CD4-positive, CD25-positive, alpha-beta regulatory T cell (primary cell): Measurements from ENCODE around the gene CHST11. TPM values are rescaled to one million over a fixed set of nuclear protein-coding genes. Genes with fewer than 3 reads are reported as not detected.
A peak's percentile ranks its signal among the peaks of the same experiment; 100 is the strongest.

ENCODE experiments used
- ATAC-seq, 2 donors: fragments of 150-1000 bp; cut with Tn5 transposase; one replicate each; pipeline ENCODE4 v1.10.0; 2021; ENCODE audit warnings: low read depth in 2 of 2, moderate number of reproducible peaks in 2 of 2, moderate library complexity in 1 of 2
- DNase-seq, 3 donors: peaks; one replicate each; pipeline versions ENCODE4 v3.0.0 to v3.0.0-alpha.2; 2012 to 2022; ENCODE audit warnings: mixed read lengths in 1 of 3
- H3K27ac ChIP-seq: one replicate; pipeline ENCODE4 v1.7.0; 2013; ENCODE audit warnings: mild to moderate bottlenecking, low read length; ENCODE audit not compliant: insufficient read depth, poor library complexity, severe bottlenecking
- H3K27me3 ChIP-seq: one replicate; pipeline ENCODE4 v1.7.0; 2013; ENCODE audit warnings: low read length; ENCODE audit not compliant: control insufficient read depth, insufficient read depth
- H3K36me3 ChIP-seq: one replicate; pipeline ENCODE4 v1.7.0; 2013; ENCODE audit warnings: mild to moderate bottlenecking, low read length, moderate library complexity; ENCODE audit not compliant: control insufficient read depth, insufficient read depth
- H3K4me1 ChIP-seq: 2 replicates; pipeline ENCODE4 v1.7.0; 2013; ENCODE audit warnings: mild to moderate bottlenecking, low read length; ENCODE audit not compliant: insufficient read depth, control insufficient read depth, poor library complexity, severe bottlenecking
- H3K4me3 ChIP-seq: one replicate; pipeline ENCODE4 v1.7.0; 2013; ENCODE audit warnings: low read depth, mild to moderate bottlenecking, low read length, moderate library complexity
- H3K9me3 ChIP-seq, 2 experiments: 1 replicate in 1 of 2; 2 replicates in 1 of 2; pipeline ENCODE4 v1.7.0; 2013; ENCODE audit warnings: low read length in 2 of 2, mild to moderate bottlenecking in 1 of 2, moderate library complexity in 1 of 2; ENCODE audit not compliant: control insufficient read depth in 2 of 2
- H3K27ac Mint-ChIP-seq, 3 donors: one replicate each; pipeline ENCODE4 v1.8.0; 2020 to 2022; ENCODE audit warnings: mild to moderate bottlenecking in 3 of 3, mixed read lengths in 3 of 3, moderate library complexity in 2 of 3
- H3K27me3 Mint-ChIP-seq: one replicate; pipeline ENCODE4 v1.8.0; 2022; ENCODE audit warnings: mild to moderate bottlenecking, mixed read lengths
- H3K36me3 Mint-ChIP-seq: one replicate; pipeline ENCODE4 v1.8.0; 2020; ENCODE audit warnings: mixed read lengths
- H3K4me1 Mint-ChIP-seq, 4 donors: one replicate each; pipeline ENCODE4 v1.8.0; 2020 to 2022; ENCODE audit warnings: mixed read lengths in 4 of 4, mild to moderate bottlenecking in 1 of 4
- H3K4me3 Mint-ChIP-seq, 4 donors: one replicate each; pipeline ENCODE4 v1.8.0; 2020 to 2022; ENCODE audit warnings: mild to moderate bottlenecking in 4 of 4, mixed read lengths in 4 of 4, moderate library complexity in 3 of 4
- H3K9me3 Mint-ChIP-seq, 7 donors: one replicate each; pipeline ENCODE4 v1.8.0; 2020 to 2022; ENCODE audit warnings: mixed read lengths in 7 of 7, mild to moderate bottlenecking in 3 of 7, moderate library complexity in 2 of 7
- polyA plus RNA-seq, 4 donors: library from polyadenylated mRNA; unstranded; fragments of 300-500 nt; fragmentation: Illumina TruSeq; gene quantifications; one replicate each; pipeline ENCODE4 v1.2.3, GENCODE V29; 2021
- total RNA-seq: library from RNA; stranded (reverse); gene quantifications from one replicate; pipeline ENCODE4 v1.2.3, GENCODE V29; 2022

CHST11 gene
- total and polyA plus RNA-seq, 5 donors from 2014 or later, result 70.2 to 192 (median 105) TPM

DNA sequence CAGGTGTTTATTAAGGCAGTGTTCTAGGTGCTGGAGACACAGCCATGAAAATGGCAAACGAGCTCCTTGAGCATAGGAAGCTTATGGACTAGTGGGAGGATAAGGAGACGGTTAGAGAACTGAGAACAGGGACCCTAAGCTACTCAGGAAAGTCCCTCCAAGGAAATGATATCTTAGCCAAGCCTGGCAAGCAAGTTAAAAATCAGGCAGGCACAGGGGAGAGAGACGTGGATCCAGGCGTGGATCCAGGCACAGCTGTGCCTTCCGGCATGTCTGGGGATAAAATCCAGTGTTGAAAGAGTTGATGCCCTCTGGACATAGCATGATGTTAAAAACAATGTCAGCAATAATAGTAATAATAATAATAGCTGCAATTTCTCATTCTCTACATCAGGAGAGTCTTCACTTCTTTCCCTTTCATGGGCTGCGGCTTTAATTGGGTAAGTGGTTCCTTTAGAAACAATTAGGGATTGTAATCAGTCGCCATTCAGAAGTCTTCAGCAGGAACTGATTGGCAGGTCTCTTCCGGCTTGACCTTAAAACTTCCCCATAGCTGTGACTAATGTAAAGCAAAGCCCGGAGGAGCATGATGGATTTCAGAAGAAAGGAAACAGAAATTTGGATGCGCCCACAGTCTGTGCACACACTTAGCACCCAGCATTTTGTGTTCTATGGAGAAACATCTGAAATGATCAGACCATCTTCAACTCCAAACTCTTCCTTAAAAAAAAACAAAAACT lies 271.1 kb downstream of the CHST11 start:
- no peaks in the 10 kb centered on the region for H3K9me3 Mint-ChIP-seq
- H3K36me3 Mint-ChIP-seq, result peaks cover 15% of the 10 kb centered on the region
- no peak for ATAC-seq
- no peaks in the 10 kb centered on the region for H3K9me3 ChIP-seq
- peaks cover 25% of the 10 kb centered on the region for H3K36me3 ChIP-seq
- H3K4me1 Mint-ChIP-seq, result peaks cover 5 to 85% (median 52%) of the 10 kb centered on the region in 4 donors
- no peak overlapping the region for H3K27ac ChIP-seq
- no peaks in the 10 kb centered on the region for H3K27me3 Mint-ChIP-seq
- no peak overlapping the region for H3K4me3 ChIP-seq
- peak overlapping the region in 2 of 3 donors; percentile 60 to 69 for H3K27ac Mint-ChIP-seq
- H3K27me3 ChIP-seq, result no peaks in the 10 kb centered on the region
- peaks cover 24% of the 10 kb centered on the region for H3K4me1 ChIP-seq
- DNase-seq, result no peak
- H3K4me3 Mint-ChIP-seq, result no peak overlapping the region

DNA sequence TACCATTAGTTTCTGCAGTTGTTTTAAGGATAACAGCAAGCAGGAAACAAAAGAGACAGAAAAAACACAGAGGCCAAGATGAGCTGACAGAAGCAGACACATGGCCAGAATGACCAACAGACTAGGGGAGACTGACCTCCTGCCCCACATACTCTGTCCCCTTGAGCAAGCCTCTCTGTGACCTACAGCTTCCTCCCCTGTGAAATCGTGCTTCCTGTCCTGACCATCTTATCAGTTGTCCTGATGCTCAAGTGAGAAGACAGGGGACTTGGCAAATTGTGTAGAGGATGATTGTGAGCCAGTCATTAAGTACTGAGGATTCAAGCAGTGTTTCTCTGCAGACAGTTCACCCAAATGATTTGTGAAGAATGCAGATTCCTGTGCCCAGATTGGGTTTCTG lies 272.3 kb downstream of the CHST11 start:
- peak overlapping the region; percentile 11 to 88 (median 75) for H3K27ac Mint-ChIP-seq

DNA sequence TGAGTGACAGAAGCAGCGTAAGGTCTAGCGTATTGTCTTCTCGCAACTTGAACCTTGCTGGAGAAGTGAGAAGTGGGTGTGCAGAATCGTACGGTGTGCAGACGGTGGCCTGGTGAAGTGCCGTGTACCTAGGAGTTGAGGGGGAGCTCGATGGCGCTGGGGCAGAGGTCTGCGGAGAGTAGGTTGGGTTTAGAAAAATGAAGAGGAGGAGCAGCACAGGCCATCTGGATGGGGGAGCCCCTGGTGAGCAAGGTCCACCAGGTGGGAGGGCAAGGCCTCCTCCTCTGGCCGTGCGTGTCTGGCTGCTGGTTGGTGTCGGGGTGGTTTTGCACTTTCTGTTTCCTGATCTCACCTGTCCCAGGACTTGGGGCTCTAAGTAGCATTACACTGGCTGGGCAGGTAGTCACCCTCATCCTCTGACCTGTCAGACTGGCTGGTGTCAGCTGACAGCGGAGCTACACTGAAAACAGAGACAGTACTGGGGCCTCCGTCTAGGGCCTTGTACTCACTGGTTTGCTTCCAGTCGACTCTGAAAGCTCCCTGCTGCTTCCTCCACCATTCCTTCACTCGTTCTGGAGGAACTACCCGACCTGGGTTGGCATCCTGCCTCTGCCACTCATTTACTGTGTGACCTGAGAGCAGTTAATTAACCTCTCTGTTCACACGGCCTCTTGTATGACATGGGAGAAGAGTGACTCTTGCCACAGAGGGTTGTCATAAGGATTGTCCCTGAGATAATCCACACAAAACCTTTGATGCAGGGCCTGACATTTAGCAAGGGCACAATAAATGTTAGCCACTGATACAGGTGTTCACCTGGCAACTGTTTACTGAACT lies 273.1 kb downstream of the CHST11 start:
- Mint-ChIP-seq H3K9me3 (peaks cover 0 to 2% (median 0%) of the 10 kb centered on the region in 7 donors), H3K36me3 (peaks cover 15% of the 10 kb centered on the region), H3K4me1 (peaks cover 10 to 89% (median 46%) of the 10 kb centered on the region in 4 donors), H3K4me3 (peak overlapping the region in 2 of 4 donors; percentile 21 to 60), H3K27ac (peak overlapping the region; percentile 47 to 88 (median 86)), H3K27me3 (no peaks in the 10 kb centered on the region)
- Histone ChIP-seq H3K9me3 (no peaks in the 10 kb centered on the region), H3K4me3 (no peak overlapping the region), H3K4me1 (peaks cover 41% of the 10 kb centered on the region), H3K27me3 (no peaks in the 10 kb centered on the region), H3K36me3 (peaks cover 25% of the 10 kb centered on the region), H3K27ac (peak overlapping the region; percentile 6)
- ATAC-seq (no peak), DNase-seq (no peak)

More for the DNA sequence above, 272.3 kb downstream of the CHST11 start:
- no peaks in the 10 kb centered on the region for H3K9me3 ChIP-seq
- peaks cover 10 to 86% (median 47%) of the 10 kb centered on the region in 4 donors for H3K4me1 Mint-ChIP-seq
- H3K9me3 Mint-ChIP-seq, result no peaks in the 10 kb centered on the region
- peaks cover 34% of the 10 kb centered on the region for H3K4me1 ChIP-seq
- H3K4me3 Mint-ChIP-seq, result peak overlapping the region in 1 of 4 donors; percentile 60
- H3K36me3 ChIP-seq, result peaks cover 25% of the 10 kb centered on the region
- H3K4me3 ChIP-seq, result no peak overlapping the region
- no peaks in the 10 kb centered on the region for H3K27me3 ChIP-seq
- no peak for ATAC-seq
- no peak for DNase-seq
- no peaks in the 10 kb centered on the region for H3K27me3 Mint-ChIP-seq
- H3K27ac ChIP-seq, result no peak overlapping the region
- H3K36me3 Mint-ChIP-seq, result peaks cover 15% of the 10 kb centered on the region

DNA sequence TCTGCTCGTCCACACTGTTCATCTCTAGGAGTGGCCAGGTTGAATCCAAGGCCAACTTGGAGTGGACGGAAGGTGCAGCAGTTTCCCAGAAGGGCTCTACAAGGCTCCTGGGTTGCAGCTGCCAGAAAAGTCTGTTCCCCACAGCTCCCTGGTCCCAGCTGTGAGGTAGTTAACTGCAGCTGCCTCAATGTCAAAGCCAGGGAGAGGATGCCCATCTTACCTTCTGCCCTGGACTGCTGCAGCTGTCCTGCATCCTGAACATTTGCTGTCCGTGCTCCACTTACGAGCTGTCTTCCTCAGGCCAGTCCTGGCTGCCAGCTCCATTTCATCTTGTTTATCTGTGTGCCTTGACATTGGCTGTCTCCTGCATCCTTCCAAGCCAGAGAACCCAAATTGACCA lies 274.0 kb downstream of the CHST11 start:
- ATAC-seq, result no peak
- Histone ChIP-seq H3K9me3 (no peaks in the 10 kb centered on the region), H3K27me3 (no peaks in the 10 kb centered on the region), H3K4me3 (no peak overlapping the region), H3K36me3 (peaks cover 25% of the 10 kb centered on the region), H3K27ac (no peak overlapping the region), H3K4me1 (peaks cover 50% of the 10 kb centered on the region)
- Mint-ChIP-seq H3K36me3 (peaks cover 18% of the 10 kb centered on the region), H3K4me3 (peak overlapping the region in 2 of 4 donors; percentile 29 to 64), H3K9me3 (peaks cover 0 to 2% (median 0%) of the 10 kb centered on the region in 7 donors), H3K4me1 (peaks cover 16 to 89% (median 50%) of the 10 kb centered on the region in 4 donors), H3K27me3 (no peaks in the 10 kb centered on the region), H3K27ac (peak overlapping the region; percentile 42 to 88 (median 86))
- no peak for DNase-seq

- Mint-ChIP-seq H3K27ac (peak overlapping the region in 2 of 3 donors; percentile 39 to 88), H3K9me3 (peaks cover 0 to 2% (median 0%) of the 10 kb centered on the region in 7 donors), H3K27me3 (no peaks in the 10 kb centered on the region), H3K4me1 (peaks cover 25 to 95% (median 57%) of the 10 kb centered on the region in 4 donors), H3K36me3 (peaks cover 12% of the 10 kb centered on the region), H3K4me3 (peak overlapping the region in 1 of 4 donors; percentile 54)
- Histone ChIP-seq H3K4me1 (peaks cover 78% of the 10 kb centered on the region), H3K27me3 (no peaks in the 10 kb centered on the region), H3K36me3 (peaks cover 19% of the 10 kb centered on the region), H3K9me3 (no peaks in the 10 kb centered on the region), H3K27ac (no peak overlapping the region), H3K4me3 (no peak overlapping the region)
- peak in 1 of 3 donors; percentile 47 for DNase-seq
- peak in 1 of 2 donors; percentile 30 for ATAC-seq
Measured at GRCh38 chr12:104733717-104734175, 277.0 kb downstream of the CHST11 start.

GRCh38 chr12:104734541-104735095 lies 277.9 kb downstream of the CHST11 start:
- H3K27ac ChIP-seq, result no peak overlapping the region
- H3K27me3 Mint-ChIP-seq, result no peaks in the 10 kb centered on the region
- H3K4me1 Mint-ChIP-seq, result peaks cover 33 to 95% (median 60%) of the 10 kb centered on the region in 4 donors
- H3K36me3 Mint-ChIP-seq, result peaks cover 12% of the 10 kb centered on the region
- H3K27ac Mint-ChIP-seq, result peak overlapping the region; percentile 88 to 89 (median 88)
- H3K9me3 ChIP-seq, result no peaks in the 10 kb centered on the region
- peak overlapping the region in 1 of 4 donors; percentile 65 for H3K4me3 Mint-ChIP-seq
- peaks cover 87% of the 10 kb centered on the region for H3K4me1 ChIP-seq
- H3K4me3 ChIP-seq, result no peak overlapping the region
- peaks cover 0 to 2% (median 0%) of the 10 kb centered on the region in 7 donors for H3K9me3 Mint-ChIP-seq
- H3K36me3 ChIP-seq, result peaks cover 14% of the 10 kb centered on the region
- H3K27me3 ChIP-seq, result no peaks in the 10 kb centered on the region
- ATAC-seq (no peak), DNase-seq (no peak)

DNA sequence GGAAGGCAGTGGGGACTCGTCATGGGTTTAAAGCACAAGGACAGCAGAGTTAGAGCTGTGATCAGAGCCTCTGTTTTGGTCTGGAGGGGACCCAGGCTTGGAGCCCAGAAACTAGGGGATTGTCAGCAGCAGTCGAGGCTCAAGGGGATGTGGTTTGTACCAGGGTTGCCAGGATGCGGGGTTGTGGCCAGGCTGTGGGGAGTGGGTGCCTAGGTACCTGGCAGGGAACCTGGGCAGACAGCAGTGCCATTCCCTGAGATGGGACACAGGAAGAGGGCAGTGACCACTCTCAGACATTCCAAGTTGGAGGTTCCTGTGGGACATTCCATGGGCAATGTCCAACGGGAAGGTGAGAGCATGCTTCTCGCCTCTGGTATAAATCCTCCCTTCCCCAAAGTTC lies 279.1 kb downstream of the CHST11 start:
- H3K36me3 ChIP-seq, result peaks cover 9% of the 10 kb centered on the region
- H3K27ac Mint-ChIP-seq, result peak overlapping the region; percentile 71 to 88 (median 88)
- peaks cover 0 to 2% (median 0%) of the 10 kb centered on the region in 7 donors for H3K9me3 Mint-ChIP-seq
- ATAC-seq (no peak), DNase-seq (no peak)
- no peaks in the 10 kb centered on the region for H3K27me3 Mint-ChIP-seq
- H3K36me3 Mint-ChIP-seq, result peaks cover 4% of the 10 kb centered on the region
- H3K9me3 ChIP-seq, result no peaks in the 10 kb centered on the region
- H3K27me3 ChIP-seq, result no peaks in the 10 kb centered on the region
- H3K4me3 Mint-ChIP-seq, result peak overlapping the region in 3 of 4 donors; percentile 20 to 65 (median 35)
- H3K4me1 ChIP-seq, result peaks cover 96% of the 10 kb centered on the region
- peaks cover 44 to 97% (median 68%) of the 10 kb centered on the region in 4 donors for H3K4me1 Mint-ChIP-seq
- no peak overlapping the region for H3K27ac ChIP-seq
- no peak overlapping the region for H3K4me3 ChIP-seq
